Erythroblast (primary cell): ENCODE measurements around the gene LOXL1.

Experiments used
- DNase-seq, 2 experiments: peaks; one replicate each; lab custom pipeline; 2025; lab: John Stamatoyannopoulos, UW
- GATA1 ChIP-seq: IDR thresholded peaks from 2 replicates; pipeline ENCODE4 v1.6.1; 2011; ENCODE audit warnings: low read depth, mild to moderate bottlenecking, control low read depth, low read length, moderate library complexity
- POLR2A ChIP-seq: IDR thresholded peaks from 2 replicates; pipeline ENCODE4 v1.6.1; 2011; ENCODE audit warnings: mild to moderate bottlenecking, low read length

LOXL1 gene

DNA sequence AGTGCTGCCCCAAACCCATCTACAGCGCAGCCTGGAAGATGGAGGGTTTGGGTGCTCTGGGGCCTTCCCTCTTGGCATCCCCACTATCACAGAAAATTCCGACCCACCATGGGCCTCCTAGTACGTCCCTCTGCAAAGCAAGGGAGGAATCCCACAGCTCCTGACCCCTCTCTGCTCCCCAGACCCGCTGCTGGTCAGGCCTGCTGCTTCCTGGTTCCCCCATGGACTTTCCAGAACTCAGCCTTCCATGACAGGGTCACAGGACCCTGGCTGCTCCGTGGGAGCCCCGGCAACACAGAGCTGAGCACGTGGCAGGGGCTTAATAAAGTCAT, 3.1 kb upstream of the LOXL1 start:
- TF ChIP-seq POLR2A (no peak), GATA1 (no peak)
- DNase-seq = no peak

DNA sequence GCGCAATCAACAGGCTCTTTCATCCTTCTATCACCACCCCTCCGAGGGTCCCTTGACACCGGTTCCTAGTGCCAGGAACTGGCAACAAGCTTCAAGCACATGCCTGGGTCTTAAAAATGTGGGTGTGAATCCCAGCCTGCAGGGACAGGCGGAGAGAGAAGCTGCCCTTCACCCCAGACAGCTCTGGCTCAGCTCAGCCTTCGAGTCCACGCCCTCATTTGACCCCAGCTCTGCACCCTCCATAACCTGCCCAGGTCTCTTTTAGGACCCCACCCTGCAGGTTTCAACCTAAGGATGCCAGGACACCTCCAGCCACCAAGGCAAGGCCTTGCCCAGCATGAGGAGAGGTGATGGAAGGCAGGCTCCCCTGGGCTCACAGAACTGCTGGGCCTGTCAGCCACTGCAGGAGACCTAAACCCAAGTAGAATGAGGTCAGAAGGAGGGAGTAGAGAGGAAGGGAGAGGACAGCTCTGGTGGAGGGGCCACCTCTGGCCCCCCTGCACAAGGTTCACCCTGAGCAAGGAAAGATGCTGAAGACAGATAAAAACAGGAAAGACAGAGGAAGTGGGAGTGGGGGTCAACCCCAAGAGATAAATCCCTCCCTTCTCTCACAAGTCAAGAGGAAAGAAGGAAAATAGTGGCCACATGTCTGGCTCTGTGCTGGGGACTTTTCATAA, 2.6 kb upstream of the LOXL1 start:
- DNase-seq = no peak
- TF ChIP-seq GATA1 (no peak), POLR2A (no peak)

DNA sequence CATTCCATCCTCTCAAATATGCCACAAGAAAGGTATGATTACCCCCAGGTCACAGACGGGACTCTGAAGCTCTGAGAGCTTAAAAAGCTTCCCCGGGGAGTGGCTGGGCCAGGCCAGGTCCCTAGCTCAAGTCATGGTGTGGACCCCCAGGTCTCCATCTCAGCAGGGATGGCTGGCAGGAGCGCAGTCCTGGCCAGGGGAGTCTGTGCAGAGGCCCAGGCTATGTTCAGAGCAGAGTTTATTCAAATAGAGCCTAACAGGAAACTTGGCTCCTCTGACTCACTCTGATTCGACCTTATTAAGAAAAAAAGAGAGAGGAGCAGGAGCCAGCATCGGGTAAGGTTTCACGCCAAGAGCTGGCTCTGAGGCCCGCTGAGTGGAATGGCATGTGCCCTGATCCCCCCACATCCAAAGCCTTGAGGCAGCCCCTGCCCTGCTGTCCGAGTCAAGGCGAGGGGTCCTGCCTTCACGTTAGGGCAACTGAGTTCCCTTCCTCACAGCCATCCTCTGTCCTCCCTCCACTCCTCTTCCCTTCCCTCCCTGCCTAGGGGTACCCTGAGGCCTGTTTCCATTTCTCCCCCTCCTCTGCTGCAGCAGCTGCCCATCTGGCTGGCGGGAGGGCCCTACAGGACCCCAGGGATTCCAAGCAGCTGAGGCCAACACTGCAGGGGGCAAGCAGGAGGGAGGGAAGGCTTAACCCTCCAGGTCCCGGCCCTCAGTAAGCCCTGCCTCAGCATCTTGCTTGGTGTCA, 1.9 kb upstream of the LOXL1 start:
- no peak for DNase-seq
- TF ChIP-seq POLR2A = no peak
- no peak for TF ChIP-seq GATA1

DNA sequence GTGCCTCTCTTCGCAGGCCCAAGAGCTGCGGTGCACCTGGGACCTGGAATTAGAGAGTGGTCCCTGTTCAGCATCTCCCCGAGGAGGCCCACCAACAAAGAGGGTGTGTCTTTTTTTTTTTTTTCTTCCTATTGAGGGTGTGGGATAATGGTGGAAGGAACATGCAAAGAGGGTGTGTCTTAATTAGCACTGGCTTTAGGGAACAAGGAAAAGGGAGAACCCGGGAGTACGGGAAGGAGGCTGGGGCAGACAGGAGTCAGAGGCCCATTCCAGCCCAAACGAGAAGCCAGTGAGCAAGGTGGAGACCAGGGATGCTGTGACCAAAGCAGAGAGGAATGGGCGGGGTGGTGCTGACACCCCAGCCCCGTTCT, 429 bp upstream of the LOXL1 start:
- DNase-seq = no peak
- TF ChIP-seq GATA1 (no peak), POLR2A (no peak)

DNA sequence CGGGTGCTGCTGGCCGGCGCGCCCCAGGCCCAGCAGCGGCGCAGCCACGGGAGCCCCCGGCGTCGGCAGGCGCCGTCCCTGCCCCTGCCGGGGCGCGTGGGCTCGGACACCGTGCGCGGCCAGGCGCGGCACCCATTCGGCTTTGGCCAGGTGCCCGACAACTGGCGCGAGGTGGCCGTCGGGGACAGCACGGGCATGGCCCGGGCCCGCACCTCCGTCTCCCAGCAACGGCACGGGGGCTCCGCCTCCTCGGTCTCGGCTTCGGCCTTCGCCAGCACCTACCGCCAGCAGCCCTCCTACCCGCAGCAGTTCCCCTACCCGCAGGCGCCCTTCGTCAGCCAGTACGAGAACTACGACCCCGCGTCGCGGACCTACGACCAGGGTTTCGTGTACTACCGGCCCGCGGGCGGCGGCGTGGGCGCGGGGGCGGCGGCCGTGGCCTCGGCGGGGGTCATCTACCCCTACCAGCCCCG, 777 bp downstream of the LOXL1 start:
- TF ChIP-seq POLR2A (no peak), GATA1 (no peak)
- no peak for DNase-seq

DNA sequence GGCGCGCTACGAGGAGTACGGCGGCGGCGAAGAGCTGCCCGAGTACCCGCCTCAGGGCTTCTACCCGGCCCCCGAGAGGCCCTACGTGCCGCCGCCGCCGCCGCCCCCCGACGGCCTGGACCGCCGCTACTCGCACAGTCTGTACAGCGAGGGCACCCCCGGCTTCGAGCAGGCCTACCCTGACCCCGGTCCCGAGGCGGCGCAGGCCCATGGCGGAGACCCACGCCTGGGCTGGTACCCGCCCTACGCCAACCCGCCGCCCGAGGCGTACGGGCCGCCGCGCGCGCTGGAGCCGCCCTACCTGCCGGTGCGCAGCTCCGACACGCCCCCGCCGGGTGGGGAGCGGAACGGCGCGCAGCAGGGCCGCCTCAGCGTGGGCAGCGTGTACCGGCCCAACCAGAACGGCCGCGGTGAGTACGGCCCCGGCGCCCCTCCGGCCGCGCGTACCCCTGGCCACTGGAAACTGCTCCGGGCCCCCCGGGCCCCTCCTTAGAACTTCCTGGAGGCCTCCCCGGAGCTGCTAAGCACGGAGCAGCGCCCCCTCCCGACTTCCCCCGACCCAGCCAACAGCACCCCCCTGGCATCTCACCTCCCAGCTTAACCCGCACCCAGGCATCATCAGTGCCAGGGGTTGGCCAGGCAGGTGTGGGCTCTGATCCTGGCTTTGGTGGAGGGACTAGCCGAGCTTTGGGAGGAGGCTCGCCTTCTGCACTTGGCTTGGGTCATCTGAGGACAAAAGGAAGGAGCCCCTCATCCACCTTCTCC, 1.4 kb downstream of the LOXL1 start:
- TF ChIP-seq GATA1 = no peak
- TF ChIP-seq POLR2A = no peak
- peak; percentile 24 to 33 for DNase-seq

DNA sequence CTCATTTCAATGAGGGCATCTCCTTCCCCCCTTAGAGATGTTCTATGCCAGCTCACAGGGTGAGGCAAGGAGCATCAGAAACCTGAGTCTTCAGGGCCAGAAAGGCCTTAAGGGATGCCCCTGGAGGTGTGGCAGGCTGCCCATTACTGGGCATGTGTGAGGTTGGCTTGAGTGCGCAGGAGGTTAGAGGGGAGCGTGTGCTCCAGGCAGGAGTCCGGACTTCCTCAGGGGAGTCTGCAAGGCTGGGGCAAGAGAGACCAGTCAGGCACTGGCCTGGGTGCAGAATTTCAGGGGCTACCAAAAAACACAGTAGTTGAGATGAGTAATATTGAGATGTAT, 1.9 kb downstream of the LOXL1 start:
- no peak for TF ChIP-seq POLR2A
- no peak for TF ChIP-seq GATA1
- DNase-seq = no peak

DNA sequence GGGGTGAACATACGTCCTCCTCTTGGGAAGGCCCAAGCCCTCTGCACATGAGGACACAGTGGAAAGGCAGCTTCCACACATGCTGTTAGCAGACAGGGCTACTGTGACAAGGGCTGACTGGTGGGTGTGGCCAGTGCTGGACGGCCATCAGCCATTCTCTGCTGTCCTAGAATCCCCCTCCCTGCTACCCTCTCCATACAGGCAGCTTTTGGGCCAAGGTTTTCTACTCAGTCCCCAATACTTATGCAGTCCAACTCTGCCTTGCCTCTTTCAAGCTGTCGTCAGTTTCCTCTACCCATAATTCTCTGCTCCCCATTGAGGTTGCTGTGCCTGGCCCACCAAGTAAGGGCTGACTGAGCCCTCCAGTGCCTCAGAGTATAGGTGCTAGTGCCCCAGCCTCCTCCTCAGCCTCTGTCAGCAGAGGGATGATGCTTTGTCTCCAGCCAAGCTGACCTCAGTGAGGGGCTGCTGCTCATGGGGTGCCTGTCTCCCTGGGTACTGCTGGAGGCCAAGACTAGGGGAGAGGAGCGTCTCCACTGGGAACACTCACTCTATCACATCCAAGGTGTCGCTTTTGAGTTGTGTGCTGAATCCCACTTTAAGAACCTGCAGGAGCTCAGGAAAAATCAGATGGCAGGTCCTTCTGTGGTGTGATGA, 2.8 kb downstream of the LOXL1 start:
- no peak for DNase-seq
- TF ChIP-seq POLR2A = no peak
- TF ChIP-seq GATA1 = no peak

DNA sequence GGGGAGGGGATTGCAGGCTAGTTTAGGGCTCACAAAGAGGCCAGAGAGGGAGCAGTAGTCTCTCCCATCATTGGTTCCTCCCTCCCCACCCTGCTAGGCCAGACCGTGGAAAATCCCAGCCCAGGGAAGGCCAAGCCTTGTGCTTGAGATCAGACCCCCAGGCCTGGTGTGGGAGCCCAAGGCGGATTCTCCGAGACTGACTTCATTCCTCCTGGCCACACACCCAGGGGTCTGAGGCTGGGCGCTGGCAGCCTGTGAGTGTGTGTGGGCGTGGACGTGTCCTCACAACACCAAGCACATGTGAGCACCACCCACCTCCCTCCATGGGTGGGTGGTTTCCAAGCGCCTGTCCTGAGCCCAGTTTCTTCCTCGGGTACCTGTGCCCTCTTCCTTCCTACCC, 4.1 kb downstream of the LOXL1 start:
- no peak for DNase-seq
- TF ChIP-seq GATA1 = no peak
- no peak for TF ChIP-seq POLR2A

DNA sequence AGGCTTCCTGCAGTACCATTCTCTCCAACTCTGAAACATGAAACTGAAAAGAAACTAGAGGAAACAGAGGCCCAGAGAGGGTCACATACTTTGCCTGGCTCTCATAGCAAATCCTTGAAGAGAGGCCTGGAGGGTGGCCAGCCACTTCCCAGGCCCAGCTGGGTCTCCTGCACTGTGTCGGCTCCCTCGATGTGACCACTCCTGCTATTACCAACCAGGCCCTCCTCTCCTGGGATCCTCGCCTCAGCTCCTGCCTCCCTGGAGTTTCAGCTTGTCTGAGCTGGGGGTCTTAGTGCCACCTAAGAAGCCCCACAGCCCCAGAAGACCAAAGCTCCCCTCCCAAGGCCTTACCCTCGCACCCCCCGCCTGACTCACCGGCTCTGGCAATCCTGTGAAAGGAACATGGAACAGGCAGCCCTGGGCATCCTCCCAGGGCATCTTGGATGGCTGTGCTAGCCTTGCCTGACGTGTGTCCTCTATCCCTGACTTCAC, 4.6 kb downstream of the LOXL1 start:
- no peak for TF ChIP-seq GATA1
- no peak for TF ChIP-seq POLR2A
- DNase-seq = no peak

DNA sequence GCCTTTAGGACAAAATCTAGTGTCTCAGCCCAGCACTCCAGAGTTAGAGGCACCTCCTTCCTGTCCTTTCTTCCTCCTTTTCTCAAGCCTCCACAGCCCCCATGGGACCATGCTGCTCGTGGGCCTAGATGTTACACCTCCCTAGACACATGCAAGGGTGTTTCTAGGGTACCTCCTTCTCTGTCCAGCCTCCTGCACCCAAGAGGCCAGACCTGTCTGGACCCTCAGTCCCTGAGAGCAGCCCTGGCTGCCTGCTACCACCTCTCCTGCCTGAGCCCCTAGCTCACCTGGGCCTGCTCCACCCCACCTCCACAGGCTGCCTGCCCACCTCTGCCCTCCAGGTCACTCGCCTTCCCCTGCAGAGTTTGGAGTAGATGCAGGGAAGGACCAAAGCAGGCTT, 5.2 kb downstream of the LOXL1 start:
- no peak for DNase-seq

DNA sequence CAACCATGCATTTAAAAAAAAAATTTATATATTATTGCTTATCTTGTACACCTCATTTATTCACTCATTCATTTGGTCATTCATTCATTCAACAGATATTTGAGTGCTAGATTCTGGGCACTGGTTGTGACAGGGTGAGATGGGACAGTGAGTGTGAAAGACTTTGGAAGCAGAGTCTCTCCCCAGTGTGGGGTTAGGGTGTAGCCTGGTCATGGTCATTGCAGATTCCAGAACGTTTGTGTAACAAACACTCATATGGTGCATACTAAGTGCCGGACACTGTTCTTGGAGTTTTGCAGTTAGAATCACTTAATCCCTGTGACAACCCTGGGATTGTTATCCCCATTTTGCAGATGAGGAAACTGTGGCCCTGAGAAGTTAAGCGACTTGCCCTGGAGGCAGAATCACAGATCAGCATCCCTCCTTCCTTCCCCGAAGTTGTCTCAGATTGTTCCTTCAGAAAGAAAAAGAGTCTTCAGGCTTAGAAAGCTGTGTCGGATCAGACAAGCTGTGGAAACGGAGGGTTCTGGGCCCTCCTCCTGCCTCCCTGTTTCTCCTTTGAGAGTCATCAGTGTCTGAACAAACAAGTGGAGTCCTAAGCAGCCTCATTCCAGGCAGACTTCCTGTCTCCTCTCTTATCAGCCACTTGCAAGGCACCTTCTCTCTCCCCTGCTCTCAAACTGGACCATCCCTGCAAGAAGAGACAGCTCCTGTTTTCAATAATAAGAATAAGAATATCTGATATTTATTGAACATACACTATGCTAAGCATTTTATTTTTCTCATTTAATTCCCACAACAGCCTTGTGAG, 6.3 kb downstream of the LOXL1 start:
- TF ChIP-seq GATA1 = no peak
- no peak for TF ChIP-seq POLR2A
- DNase-seq = no peak

More for the DNA sequence above, 5.2 kb downstream of the LOXL1 start:
- TF ChIP-seq POLR2A = no peak
- no peak for TF ChIP-seq GATA1

DNA sequence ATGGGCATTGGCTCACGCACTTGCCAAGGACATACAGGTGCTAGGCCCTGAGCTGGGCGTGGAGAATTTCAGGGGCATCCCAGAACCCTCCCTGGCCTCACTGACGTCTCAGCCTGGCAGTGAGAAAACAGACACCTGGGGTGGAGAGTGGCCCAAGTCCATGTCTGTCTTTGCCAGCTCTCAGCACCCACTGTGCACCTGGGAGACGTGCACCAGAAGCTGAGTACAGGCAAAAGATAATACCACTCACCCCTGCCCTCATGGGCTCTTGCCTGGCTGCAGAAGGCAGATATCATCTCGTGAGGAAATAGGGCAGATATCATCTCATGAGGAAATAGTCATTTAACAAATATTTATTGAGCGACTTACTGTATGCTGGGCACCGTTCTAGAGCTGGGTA, 8.0 kb downstream of the LOXL1 start:
- no peak for TF ChIP-seq POLR2A
- TF ChIP-seq GATA1 = no peak
- DNase-seq = no peak
